Measurements from ENCODE around the gene HCN3. TPM values are rescaled to one million over a fixed set of nuclear protein-coding genes. Genes with fewer than 3 reads are reported as not detected.
"Not testable (repeated sequence)": the region's sequence is repeated elsewhere in the genome, so short reads cannot be mapped to it uniquely, and the experiment has no call there.

Gene HCN3
- total RNA-seq, 1 donor from 2014 or later = 2.9 TPM

DNA sequence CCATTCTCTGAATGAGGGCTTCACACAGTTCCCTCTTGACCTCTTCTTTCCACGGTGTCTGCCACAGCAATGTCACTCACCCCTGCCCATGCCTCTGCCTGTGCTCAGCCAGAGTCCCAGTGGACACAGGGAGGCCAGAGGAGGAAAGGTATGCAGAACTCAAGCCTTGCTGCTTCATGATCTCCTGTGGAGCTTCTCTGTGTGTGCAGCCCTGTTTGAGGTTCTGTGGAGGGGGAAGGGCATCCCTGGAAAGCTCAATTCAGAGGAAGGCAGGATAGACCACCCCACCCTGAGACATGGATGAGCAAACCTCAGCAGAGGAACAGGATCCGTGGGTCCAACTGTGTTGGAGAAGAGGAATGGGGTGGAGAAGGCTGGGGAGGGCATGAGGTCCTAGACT is 2.0 kb downstream of the HCN3 start:
- intact Hi-C loops (cut with micrococcal nuclease) = loop anchor here (10.0 kb wide), 1 partner anchor 286 kb away; the partner anchor contains the start of gene ASH1L

DNA sequence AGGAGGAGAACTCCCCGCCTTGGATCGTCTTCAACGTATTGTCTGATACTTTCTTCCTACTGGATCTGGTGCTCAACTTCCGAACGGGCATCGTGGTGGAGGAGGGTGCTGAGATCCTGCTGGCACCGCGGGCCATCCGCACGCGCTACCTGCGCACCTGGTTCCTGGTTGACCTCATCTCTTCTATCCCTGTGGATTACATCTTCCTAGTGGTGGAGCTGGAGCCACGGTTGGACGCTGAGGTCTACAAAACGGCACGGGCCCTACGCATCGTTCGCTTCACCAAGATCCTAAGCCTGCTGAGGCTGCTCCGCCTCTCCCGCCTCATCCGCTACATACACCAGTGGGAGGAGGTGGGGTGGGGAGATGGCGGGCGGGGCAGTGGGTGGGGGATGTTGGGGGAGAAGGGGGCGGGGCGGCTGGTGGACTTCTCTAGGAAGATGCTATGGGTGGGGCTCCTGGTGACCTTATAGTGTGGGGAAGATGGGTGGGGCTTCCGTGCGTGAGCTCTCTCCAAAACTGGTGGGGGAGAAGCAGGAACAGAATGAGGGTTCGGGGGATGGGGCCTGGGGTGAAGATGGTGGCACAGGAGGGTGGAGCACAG is 5.3 kb downstream of the HCN3 start:
- intact Hi-C loops (cut with micrococcal nuclease) = no loop called here

DNA sequence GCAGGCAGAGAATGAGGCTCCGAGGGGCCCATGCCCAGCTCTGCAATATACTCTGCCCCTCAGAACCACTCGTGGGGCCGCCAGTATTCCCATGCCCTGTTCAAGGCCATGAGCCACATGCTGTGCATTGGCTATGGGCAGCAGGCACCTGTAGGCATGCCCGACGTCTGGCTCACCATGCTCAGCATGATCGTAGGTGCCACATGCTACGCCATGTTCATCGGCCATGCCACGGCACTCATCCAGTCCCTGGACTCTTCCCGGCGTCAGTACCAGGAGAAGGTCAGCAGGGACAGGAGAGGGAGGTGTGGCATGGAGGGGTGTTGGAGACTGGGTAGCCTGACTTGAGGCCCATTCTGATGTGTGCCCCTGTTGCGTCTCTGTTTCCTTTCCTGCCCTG is 7.2 kb downstream of the HCN3 start:
- intact Hi-C loops (cut with micrococcal nuclease) = no loop called here

DNA sequence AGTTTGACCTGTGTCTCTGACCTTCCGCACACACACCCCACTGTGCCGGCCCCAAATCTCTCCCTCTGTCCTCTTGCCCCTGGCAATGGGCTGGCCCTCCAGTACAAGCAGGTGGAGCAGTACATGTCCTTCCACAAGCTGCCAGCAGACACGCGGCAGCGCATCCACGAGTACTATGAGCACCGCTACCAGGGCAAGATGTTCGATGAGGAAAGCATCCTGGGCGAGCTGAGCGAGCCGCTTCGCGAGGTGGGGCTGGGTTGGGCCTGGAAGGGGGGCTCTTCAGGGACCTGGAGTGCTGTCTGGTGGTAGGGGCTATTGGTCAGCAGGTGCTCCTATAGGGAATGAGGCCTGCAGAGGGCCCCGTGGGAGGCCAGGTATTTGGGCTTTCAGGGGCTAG is 7.8 kb downstream of the HCN3 start:
- intact Hi-C loops (cut with micrococcal nuclease) = no loop called here

DNA sequence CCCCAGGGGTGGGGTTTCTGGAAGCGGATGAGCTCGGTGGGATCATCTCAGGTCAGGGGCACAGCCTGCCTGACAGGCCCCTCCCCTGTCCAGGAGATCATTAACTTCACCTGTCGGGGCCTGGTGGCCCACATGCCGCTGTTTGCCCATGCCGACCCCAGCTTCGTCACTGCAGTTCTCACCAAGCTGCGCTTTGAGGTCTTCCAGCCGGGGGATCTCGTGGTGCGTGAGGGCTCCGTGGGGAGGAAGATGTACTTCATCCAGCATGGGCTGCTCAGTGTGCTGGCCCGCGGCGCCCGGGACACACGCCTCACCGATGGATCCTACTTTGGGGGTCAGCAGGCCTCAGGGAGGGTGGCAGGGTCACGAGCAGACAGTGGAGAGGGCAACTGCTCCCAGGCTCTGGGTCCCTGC is 8.4 kb downstream of the HCN3 start:
- intact Hi-C loops (cut with micrococcal nuclease) = no loop called here

DNA sequence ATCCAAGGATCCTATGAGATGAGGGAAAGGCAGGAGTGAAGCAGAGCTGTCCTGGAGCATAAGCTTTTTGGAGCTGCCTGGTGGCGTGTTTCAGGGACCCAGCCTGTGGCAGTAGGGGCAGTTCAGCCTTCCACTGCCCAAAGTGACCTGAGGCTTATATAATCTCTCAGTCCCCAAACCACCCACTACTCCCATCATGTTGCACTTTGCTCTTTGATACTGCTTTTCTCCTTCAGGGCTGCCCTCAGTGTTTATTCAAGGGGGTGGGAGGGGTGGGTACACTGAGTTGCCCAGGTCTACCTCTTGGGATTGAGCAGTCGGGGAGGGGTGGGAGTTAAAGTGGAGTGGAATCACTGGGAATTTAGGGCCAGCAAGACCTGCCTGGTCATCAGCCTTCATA is 9.3 kb downstream of the HCN3 start:
- intact Hi-C loops (cut with micrococcal nuclease) = no loop called here

DNA sequence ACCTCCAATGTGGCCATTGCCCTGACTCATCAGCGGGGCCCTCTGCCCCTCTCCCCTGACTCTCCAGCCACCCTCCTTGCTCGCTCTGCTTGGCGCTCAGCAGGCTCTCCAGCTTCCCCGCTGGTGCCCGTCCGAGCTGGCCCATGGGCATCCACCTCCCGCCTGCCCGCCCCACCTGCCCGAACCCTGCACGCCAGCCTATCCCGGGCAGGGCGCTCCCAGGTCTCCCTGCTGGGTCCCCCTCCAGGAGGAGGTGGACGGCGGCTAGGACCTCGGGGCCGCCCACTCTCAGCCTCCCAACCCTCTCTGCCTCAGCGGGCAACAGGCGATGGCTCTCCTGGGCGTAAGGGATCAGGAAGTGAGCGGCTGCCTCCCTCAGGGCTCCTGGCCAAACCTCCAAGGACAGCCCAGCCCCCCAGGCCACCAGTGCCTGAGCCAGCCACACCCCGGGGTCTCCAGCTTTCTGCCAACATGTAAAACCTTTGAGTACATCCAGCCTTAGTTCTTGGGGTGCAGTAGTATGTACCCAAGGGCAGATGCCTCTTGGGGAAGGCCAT is 10.8 kb downstream of the HCN3 start:
- intact Hi-C loops (cut with micrococcal nuclease) = no loop called here

DNA sequence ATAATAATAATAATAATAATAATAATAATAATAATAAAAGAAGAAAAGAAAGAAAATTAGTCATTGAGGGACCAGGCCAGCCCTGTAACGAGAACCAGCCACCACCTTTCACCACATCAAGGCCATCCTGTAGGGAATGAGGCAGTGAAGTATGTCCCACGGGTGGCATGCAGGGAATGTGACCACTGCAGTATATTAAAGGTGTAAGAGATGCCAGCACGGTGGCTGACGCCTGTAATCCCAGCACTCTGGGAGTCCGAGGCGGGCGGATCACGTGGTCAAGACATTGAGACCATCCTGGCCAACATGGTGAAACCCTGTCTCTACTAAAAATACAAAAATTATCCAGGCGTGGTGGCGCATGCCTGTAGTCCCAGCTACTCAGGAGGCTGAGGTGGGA is 13.7 kb downstream of the HCN3 start:
- intact Hi-C loops (cut with micrococcal nuclease) = not testable (repeated sequence)

DNA sequence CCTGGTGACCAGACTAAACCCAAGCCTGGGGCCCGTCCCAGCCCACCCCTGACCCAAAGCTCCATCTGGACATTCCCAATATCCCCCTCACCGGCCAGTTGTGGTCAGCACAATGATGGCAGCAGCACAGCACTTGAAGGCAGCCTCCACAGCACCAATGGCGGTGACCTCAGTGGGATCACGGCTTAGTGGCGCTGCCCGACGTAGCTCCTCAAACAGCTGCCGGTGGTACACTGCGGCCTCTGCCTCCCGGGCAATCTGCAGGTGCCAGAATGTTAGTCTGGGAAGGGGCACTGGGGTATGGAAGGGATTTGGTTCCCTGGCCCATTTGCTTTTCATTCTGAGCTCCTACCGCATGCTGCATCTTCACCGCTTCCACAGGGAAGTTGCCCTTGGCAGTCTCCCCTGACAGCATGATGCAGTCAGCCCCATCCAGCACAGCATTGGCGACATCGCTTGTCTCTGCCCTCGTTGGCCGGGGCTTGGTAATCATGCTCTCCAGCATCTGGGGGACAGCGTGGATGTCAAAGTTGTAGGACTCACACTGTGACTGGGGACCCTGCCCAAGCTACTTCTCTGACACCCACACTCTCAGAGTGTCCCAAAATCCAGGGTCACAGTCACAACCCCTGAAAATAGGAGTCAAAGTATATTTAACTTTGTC is 16.0 kb downstream of the HCN3 start:
- intact Hi-C loops (cut with micrococcal nuclease) = no loop called here

DNA sequence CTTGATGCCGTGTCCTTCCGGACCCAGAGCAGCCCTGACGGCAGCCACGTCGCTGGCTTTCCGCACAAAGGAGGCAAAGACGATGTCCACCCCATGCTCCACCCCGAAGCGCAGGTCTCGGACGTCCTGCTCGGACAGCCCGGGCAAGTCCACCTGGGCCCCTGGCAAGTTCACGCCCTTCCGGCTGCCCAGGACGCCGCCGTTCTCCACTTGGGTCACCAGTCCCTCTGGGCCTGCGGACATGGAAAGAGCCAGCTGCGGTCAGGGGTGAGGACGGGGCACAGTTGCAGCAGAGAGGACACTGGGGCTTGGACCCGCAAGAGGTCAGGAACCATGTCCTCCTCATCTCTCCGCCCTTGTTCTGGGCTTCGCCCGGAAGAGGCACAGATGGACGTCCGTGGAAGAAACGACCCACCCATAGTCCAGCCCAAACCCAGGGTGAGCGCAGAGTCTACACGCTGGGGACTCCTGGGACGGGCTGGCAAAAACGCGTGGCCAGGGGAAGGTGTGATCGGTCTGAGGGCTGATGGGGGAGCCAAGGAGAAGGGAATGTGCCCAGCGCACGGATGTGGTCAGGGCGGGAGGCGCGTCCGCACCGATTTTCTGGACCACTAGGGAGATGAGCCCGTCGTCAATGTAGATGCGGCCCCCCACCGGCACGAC is 17.4 kb downstream of the HCN3 start:
- intact Hi-C loops (cut with micrococcal nuclease) = no loop called here

DNA sequence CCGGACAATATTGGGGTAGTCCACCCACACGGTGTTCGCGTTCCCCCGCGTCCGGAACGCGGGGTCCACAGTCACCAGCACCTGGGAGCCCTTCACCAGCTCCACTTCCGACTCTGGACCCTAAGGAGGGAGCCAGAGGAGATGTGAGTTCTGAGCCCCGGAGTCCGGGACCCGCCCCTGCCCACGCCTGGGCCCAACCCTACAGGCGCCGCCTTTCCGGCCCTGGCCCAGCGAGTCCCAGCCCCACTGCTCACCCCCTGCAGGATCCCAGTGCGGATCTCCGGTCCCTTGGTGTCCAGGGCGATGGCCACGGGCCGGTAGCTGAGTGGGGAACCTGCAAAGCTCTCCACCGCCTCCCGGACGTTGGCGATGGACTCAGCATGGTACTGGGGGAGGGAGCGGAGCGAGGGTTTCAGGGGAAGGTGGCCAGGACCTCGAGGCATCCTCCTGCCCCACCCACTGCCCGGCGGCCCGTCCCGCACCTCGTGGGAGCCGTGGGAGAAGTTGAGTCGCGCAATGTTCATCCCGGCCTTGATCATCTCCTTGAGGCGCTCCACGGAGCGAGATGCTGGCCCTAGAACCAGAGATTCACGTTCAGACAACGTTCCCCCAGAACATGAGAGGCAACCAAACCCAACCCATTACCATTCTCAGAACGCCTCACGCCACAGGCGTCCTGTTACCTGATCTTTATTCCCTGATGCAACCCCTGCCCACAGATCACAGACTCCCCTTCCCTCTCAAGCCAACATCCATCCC is 18.1 kb downstream of the HCN3 start:
- intact Hi-C loops (cut with micrococcal nuclease) = no loop called here

DNA sequence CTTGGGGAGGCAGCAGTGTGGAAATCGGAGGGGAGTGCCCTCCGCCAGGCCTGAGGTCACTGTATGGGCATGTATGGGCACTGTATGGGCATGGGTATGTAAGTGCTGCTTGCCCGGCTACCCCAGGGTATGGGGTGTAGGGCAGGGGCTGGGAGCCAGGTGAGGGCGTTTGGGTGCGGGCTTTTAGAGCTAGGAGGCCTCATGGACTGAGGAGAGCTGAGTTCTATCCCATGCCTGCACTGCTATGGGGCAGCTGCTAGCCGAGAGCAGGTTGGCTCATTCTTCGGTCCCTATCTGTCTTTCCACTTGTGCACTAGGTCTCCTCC is 18.6 kb downstream of the HCN3 start:
- intact Hi-C loops (cut with micrococcal nuclease) = no loop called here

DNA sequence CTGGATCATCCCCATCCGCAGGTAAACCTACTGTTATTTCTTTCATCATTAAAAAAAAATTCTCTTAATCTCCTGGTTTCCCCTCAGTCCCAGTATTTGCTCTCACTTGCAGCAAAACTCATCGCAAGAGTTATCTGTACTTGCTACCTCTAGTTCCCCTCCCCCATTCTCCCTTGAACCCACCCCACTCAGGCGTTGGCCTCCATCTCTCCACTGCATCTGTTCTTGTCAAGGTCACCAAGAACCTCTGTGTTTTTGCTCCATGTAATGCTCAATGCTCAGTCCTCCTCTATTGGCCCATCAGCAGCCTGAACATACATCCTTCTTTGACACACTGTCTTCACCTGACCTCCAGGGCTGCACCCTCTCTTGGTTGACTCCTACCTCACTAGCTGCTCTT is 19.4 kb downstream of the HCN3 start:
- intact Hi-C loops (cut with micrococcal nuclease) = no loop called here

DNA sequence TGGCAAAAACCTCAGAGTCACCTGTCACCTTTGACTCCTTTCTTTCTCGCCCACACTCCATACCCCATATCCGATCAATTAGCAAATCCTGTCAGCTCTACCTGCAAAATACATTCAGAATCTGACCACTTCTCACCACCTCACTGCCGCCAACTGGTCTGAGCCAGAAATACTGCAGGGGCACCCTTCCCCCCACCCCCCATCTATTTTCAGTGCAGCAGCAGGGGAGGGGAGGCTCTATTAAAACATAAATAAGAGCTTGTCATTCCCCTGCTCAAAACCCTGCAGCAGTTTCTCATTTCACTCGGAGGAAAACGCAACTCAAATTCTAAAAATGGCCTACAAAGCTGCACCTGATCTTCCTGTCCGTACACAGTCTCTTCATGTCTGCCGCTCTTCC is 20.1 kb downstream of the HCN3 start:
- intact Hi-C loops (cut with micrococcal nuclease) = no loop called here

DNA sequence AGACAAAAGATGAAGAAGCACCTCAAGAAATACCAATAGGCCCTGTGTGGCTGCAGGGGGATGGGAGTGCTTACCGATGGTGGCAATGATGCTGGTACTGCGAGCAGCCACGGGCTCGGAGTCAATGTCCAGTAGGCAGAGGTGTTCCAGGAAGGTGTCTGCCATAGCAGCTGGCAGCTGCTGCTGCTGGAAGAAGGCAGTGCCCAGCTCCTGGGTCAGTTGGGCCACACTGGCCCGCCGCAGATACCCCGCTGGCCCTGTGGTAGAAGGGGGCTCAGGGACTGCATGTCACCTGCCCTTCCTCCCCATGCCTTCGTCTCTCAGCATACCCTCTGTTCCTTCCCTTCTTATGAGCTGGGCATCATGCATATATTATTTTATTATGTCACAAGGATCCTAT is 22.8 kb downstream of the HCN3 start:
- intact Hi-C loops (cut with micrococcal nuclease) = no loop called here

DNA sequence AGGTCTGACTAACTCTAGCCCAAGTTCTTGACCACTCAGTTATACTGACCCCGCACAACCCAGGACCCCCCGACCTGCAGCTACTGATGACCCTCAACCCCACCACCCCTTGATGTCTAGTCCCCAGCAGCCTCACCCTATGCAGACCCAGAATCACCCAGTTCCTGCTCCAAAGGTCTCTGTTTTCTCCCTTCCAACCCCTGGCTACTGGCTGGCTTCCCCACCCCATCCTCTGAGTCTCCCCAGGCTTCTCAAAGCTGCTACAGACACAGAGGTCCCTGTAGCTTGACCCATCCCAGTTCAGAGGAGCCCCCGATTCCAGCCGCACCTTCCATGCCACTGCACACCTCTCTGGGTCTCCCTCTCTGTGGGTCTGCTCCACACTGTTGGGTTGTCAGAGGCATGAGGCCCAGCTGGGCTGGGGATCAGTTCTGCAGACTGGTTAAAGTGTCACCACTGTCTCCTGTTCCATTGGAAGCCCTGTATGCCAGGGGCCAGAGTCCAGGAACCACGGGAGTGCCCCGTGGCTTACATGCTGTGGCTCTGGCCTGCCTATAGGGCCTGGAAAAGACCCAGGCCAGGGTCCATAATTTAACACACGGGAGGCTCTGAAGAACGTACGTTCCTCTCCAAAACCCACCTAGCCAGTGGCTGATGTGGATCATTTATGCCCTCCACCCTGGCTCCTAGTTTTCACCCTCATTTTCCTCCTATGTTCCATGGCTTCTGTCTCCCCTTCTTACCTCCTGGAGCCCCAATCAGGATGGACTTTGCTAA is 23.5 kb downstream of the HCN3 start:
- intact Hi-C loops (cut with micrococcal nuclease) = no loop called here

DNA sequence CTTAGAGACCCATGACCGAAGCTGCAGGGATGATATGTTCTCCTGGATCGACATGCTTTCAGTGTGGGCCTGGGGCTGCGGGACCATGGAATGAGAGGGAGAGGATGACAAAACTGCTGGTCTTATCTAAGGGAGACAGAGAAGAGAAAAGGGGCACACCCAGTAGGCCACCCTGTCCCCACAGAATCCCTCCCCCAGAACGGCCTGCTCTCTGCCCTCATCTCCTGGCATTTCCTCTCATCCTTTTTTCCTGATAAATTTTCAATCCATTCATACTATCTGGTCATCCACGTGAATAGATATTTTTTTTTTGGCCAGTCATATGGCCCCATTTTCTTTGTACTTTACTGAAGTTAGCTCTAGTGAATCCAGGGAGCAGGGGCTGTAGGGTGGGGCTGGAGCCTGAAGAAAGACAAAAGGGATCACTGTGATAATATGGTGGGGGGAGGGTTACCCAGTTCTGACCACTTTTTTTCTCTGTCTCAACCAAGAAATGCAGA is 24.1 kb downstream of the HCN3 start, which contains the start of gene PKLR:
Gene PKLR, minus strand, starts transcription at position 97 of the 500 bp plus-strand sequence. Its CDS starts 43 bp downstream, at position 54.
- intact Hi-C loops (cut with micrococcal nuclease) = no loop called here

DNA sequence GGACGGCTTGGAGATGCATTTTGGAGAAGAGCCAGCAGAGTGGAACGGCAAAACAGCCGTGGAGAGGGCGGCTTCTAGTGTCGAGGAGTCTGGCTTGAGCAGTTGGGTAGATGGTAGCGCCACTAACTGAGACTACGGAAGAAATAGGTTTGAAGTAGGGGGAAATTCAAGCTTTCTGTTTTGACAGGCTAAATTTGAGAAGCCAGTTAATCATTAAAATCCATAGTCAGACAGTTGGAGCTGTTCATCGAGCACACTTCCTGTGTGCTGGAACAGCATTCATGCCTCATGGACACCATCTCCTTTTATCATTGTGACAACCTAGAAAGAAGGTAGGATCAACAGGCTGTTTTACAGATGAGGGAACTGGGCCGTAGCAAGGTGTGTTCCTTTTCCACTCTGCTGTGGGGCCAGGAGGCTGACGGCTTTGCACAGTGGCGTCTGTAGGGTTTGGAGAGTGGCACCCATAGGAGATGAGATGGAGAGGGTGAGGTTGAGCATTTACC is 27.3 kb downstream of the HCN3 start:
- intact Hi-C loops (cut with micrococcal nuclease) = no loop called here

DNA sequence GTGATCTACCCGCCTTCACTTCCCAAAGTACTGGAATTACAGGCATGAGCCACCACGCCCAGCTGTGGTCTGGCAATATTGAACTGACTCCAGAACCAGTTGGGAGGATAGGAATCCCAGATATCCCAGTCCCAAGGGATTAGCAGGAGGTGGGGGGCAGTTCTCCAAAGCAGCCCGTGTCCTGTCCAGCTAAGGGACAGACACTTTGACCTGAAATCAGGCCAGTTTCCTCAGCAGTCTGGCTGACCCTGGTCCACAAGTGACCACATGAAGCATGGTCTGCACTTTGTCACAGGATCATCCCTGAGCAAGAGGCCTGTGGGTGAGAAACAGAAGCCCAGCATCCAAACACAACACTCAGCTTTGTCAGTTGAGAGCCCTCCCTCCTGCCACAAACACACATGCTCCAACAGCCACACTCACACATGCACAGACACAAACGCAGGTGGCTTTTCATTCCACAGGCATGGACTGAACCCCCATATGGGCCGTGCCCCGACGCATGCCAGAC is 28.7 kb downstream of the HCN3 start:
- intact Hi-C loops (cut with micrococcal nuclease) = no loop called here

DNA sequence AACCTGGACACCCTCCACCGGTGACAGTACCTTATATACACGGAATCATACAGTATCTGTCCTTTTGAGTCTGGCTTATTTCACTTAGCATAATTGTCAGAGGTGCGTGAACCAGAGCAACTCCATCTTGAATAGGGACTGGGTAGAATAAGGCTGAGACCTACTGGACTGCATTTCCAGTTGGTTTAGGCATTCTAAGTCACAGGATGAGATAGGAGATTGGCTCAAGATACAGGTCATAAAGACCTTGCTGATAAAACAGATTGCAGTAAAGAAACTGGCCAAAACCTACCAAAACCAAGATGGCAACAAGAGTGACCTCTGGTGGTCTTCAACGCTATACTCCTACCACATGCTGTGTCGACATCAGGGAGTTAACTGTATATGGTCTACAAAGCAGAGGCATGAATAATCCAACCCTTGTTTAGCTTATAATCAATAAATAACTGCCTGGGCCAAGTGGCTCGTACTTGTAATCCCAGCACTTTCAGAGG is 30.0 kb downstream of the HCN3 start:
- intact Hi-C loops (cut with micrococcal nuclease) = no loop called here
